ENCODE measurements around the gene MAGOH.
"Not testable (repeated sequence)": the region's sequence is repeated elsewhere in the genome, so short reads cannot be mapped to it uniquely, and the experiment has no call there.

Gene MAGOH

DNA sequence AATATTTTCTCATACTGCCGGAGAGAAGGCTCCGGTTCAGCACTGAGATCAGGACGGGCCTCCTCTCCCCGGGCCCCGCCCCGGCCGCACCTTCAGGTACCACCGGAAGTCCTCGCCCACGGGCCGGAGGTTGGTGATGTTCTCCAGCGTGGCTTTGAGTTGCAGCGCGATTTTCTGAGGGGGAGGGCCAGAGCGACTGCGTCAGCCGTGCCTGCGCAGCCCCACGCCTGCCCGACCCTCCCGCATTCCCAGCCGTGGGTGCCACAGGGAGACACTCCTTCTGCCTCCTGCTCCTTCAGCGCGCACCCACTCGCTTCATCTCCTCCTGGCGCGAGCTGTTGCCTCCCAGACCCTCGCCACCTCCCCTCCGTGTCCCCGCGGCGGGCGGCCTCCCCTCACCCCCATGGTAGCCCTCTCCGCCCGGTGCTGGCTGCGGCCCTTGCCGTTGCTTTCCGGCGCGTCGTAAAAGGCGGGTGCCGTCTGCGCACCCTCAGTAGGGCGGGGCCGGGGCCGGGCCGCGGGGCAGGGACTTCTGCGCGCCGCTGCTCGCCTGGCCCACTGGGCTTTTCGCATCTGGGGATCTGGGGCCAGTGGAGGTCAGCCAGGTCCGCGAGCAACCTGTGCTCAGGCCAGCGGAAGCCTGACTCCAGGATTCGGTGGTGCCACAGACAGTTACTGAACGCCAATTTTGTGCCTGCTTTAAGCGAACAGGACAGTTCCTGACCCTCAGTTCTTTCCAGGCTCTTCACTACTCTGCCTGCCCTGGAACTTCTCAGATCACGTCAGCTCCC lies 18.0 kb downstream of the MAGOH start, which contains the start of gene CZIB:
Gene CZIB (minus strand): TSS at position 464 of the 791 bp plus-strand sequence. CDS start 59 bp downstream, at position 405.
- DNase-seq (ENCODE audit: low read depth), result peak; percentile 90

- DNase-seq (ENCODE audit: low read depth), result no peak
These were observed 18.6 kb downstream of the MAGOH start for GRCh38 chr1:53219711-53220110.

- DNase-seq (ENCODE audit: low read depth), result no peak
These were observed 20.1 kb downstream of the MAGOH start for GRCh38 chr1:53218201-53218600.

- no peak for DNase-seq (ENCODE audit: low read depth)
These were observed 23.9 kb downstream of the MAGOH start for GRCh38 chr1:53214376-53214940.

DNA sequence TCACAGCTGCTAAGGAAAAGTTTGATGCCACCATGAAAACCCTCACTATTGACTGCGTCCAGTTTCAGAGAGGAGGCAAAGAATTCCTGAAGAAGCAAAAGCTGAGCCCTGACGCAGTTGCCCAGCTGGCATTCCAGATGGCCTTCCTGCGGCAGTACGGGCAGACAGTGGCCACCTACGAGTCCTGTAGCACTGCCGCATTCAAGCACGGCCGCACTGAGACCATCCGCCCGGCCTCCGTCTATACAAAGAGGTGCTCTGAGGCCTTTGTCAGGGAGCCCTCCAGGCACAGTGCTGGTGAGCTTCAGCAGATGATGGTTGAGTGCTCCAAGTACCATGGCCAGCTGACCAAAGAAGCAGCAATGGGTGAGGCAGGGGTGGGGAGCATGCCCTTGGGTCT lies 27.4 kb downstream of the MAGOH start:
- no peak for DNase-seq (ENCODE audit: low read depth)

DNA sequence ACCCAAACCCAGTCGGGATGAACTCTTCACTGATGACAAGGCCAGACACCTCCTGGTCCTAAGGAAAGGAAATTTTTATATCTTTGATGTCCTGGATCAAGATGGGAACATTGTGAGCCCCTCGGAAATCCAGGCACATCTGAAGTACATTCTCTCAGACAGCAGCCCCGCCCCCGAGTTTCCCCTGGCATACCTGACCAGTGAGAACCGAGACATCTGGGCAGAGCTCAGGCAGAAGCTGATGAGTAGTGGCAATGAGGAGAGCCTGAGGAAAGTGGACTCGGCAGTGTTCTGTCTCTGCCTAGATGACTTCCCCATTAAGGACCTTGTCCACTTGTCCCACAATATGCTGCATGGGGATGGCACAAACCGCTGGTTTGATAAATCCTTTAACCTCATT lies 28.0 kb downstream of the MAGOH start:
- no peak for DNase-seq (ENCODE audit: low read depth)

DNA sequence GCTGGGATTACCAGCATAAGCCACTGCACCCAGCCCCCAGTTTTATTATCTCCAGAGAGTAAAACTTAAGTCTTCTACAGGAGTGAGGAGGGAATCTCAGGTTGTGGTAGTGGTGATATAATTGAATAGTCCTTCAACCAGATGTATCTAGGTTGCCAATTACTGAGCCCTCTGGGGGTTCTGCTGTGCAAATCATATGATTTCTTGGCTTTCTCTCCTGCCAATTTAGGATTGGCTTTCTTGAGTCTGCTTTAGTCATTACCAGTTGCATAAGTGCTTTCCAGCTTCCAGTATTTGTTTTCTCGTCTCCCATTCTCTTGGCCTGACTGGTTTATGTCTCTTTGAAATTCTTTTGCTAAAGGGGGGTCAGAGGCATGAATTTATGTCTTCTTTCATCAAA lies 30.6 kb downstream of the MAGOH start:
- no peak for DNase-seq (ENCODE audit: low read depth)

- DNase-seq (ENCODE audit: low read depth), result no peak
These were observed 31.5 kb downstream of the MAGOH start for GRCh38 chr1:53206735-53207379.

DNA sequence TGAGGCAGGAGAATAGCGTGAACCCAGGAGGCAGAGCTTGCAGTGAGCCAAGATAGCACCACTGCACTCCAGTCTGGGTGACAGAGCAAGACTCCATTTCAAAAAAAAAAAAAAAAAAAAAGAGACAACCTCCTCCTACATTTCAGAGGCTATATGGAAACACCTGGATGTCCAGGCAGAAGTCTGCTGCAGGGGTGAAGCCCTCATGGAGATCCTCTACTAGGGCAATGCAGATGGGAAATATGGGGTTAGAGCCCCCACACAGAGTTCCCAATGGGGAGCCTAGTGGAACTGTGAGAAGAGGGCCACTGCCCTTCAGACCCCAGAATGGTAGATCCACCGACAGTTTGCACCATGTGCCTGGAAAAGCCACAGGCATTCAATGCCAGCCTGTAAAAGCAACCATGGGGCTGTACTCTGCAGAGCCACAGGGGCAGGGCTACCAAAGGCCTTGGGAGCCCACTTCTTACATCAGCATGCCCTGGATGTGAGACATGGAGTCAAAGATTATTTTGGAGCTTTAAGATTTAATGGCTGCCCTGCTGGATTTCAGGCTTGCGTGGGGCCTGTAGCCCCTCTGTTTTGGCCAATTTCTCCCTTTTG lies 32.1 kb downstream of the MAGOH start:
- DNase-seq (ENCODE audit: low read depth), result not testable (repeated sequence)

DNA sequence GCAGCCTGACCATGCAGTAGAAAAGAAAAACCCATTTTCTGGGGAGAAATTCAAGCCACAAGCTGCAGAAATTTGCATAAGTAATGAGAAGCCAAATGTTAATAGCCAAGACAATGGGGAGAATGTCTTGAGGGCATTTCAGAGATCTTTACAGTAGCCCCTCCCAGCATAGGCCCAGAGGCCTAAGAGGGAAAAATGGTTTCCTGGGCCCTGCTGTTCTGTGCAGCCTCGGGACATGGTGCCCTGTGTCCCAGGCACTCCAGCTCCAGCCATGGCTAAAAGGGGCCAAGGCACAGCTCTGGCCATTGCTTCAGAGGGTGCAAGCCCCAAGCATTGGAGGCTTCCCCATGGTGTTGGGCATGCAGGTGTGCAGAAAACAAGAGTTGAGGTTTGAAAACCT lies 32.8 kb downstream of the MAGOH start:
- not testable (repeated sequence) for DNase-seq (ENCODE audit: low read depth)

DNA sequence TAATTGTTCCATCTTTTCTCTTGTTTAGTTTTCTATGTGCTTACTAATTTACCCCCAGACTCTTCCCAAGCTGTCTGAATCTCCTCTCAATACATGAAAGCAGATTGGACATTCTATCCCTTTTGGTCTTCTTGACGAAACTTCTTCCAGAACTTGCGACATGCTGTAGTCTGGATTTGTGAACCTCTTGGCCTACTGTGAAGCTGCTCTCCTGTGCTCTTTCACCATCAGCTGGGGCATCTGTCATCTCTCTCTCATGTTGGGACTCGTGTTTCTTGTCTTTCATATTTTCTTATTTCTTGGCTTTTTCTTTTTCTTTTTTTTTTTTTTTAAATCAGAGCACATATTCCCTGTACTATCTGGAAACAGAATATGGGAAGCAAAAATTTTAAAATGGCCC lies 34.9 kb downstream of the MAGOH start:
- DNase-seq (ENCODE audit: low read depth), result no peak

DNA sequence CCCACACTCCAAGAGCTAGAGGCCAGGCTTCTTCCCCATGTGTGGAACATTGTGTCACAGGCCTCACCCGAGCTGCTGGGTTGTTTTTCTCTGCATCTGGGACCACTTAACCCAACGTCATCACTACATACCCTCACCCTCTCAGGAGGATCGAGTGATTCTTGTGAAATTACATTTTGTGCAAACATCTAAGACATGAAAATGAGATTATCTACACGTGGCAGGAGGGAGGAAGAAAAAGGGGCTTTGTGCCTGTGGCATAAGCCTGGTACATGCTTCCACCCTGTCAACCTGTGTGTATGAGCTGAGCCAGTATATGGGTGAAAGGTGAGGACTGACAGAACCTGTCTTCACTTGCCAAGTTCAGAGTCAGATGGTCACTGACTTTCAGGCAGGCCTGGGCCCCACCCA lies 40.1 kb downstream of the MAGOH start:
- DNase-seq (ENCODE audit: low read depth), result no peak

DNA sequence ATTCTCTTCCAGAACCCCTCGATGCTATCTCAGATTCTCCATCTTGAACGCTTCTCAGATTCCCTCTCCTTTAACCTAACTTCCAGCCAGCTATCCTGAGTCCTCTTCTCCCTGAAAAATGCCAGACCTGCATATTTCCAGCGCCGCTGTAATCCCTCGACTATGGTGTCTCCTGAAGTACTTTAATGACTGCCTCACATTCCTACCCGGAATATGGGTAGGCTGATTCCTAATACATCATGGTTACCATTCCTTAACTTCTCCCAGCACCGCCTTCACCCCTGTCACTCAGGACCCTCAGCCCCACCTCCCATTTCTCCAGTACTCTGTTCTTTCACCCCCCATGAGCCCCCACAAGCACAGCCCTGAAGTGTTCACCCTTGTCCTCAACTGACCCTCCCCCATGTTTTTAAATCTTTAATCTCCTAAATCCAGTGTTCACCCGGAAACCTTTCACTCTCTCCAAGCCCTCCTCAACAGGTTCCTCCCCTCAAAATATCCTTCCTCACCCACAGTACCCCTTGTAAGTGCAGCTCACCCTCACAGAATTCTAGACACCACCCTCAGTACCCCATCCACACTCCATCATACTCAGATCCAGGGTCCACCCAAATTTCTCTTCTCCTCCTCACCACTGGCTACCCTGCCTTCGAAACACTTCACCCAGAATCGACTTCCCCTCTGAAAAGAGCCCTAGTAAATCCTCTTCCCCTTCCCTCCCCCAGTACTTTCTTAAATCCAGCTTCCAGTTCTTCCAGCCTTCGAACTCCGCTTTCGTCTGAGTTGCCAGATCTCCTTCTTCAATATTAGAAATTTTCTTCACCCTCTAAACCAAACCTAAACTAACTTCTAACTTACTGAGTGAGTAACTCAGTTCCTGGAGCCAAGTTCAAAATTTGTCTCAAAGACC lies 40.8 kb downstream of the MAGOH start:
- DNase-seq (ENCODE audit: low read depth), result no peak

GRCh38 chr1:53196485-53197290 lies 41.6 kb downstream of the MAGOH start, which contains the start of gene CPT2:
Gene CPT2, plus strand, starts transcription at chr1:53196824. Its CDS starts 120 bp downstream, at chr1:53196944.
- DNase-seq (ENCODE audit: low read depth), result peak; percentile 86

- no peak for DNase-seq (ENCODE audit: low read depth)
These were observed 42.3 kb downstream of the MAGOH start for GRCh38 chr1:53196017-53196484.

GRCh38 chr1:53195246-53196016 lies 42.9 kb downstream of the MAGOH start:
- DNase-seq (ENCODE audit: low read depth), result no peak

DNA sequence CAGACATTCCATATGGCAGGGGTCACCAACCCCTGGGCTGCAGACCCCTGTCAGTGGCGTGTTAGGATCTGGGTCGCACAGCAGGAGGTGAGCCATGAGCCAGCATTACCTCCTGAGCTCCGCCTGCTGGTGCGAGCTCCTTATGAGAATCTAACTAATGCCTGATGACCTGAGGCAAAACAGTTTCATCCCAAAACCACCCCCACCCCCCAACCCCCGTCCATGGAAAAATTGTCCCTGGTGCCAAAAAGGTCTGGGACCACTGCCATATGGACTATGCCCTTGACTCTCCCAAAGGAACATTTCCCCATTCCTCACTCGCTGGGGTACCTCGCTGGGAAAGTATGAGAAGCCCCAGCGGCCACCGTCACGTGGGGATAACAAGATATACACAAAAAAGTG lies 48.1 kb downstream of the MAGOH start:
- DNase-seq (ENCODE audit: low read depth), result no peak

- DNase-seq (ENCODE audit: low read depth), result no peak
These were observed 49.3 kb downstream of the MAGOH start for GRCh38 chr1:53189061-53189460.

- no peak for DNase-seq (ENCODE audit: low read depth)
These were observed 50.2 kb downstream of the MAGOH start for GRCh38 chr1:53188099-53188498.

GRCh38 chr1:53187401-53187800 lies 50.9 kb downstream of the MAGOH start:
- no peak for DNase-seq (ENCODE audit: low read depth)
